ENCODE results near the gene OR14A2.
"Not testable (repeated sequence)": the region's sequence is repeated elsewhere in the genome, so short reads cannot be mapped to it uniquely, and the experiment has no call there.

The OR14A2 gene
- 0 reads per million in 2 donors for total RNA-seq

GRCh38 chr1:247748041-247748440 is at the start of gene OR14A2:
Gene OR14A2 (minus strand): TSS chr1:247748141.
- DNase-seq: no peak

GRCh38 chr1:247797518-247797917 is 49.6 kb upstream of the OR14A2 start:
- no peak for DNase-seq

GRCh38 chr1:247769603-247770002 is 21.7 kb upstream of the OR14A2 start:
- DNase-seq: no peak

- DNase-seq: no peak
Observed at GRCh38 chr1:247760456-247760855, 12.5 kb upstream of the OR14A2 start, which contains the start of gene OR1C1. Gene OR1C1 (minus strand): TSS chr1:247760556. CDS start chr1:247758406, 2,150 bp downstream.

- not testable (repeated sequence) for DNase-seq
Observed at GRCh38 chr1:247754311-247754710, 6.4 kb upstream of the OR14A2 start.

GRCh38 chr1:247749870-247750269 is 1.9 kb upstream of the OR14A2 start:
- no peak for DNase-seq

GRCh38 chr1:247747616-247748015 is 325 bp downstream of the OR14A2 start:
- DNase-seq: no peak

- DNase-seq: no peak
Observed at GRCh38 chr1:247746391-247746935, 1.5 kb downstream of the OR14A2 start.

- DNase-seq: not testable (repeated sequence)
Observed at GRCh38 chr1:247742215-247742760, 5.7 kb downstream of the OR14A2 start.

- DNase-seq: no peak
Observed at GRCh38 chr1:247741756-247742155, 6.2 kb downstream of the OR14A2 start.

- no peak for DNase-seq
Observed at GRCh38 chr1:247740721-247741120, 7.2 kb downstream of the OR14A2 start.

GRCh38 chr1:247738315-247738714 is 9.6 kb downstream of the OR14A2 start, which contains the start of gene OR14K1:
Gene OR14K1 (plus strand): TSS chr1:247738615. CDS start chr1:247738615, 0 bp downstream.
- no peak for DNase-seq

- DNase-seq: no peak
Observed at GRCh38 chr1:247721222-247721621, 26.7 kb downstream of the OR14A2 start.

GRCh38 chr1:247716546-247716945 is 31.4 kb downstream of the OR14A2 start, which contains the start of gene OR6F1:
Gene OR6F1 (minus strand): TSS chr1:247716646. CDS start chr1:247712755, 3,891 bp downstream.
- no peak for DNase-seq

GRCh38 chr1:247713753-247714152 is 34.2 kb downstream of the OR14A2 start:
- no peak for DNase-seq

GRCh38 chr1:247710681-247711080 is 37.3 kb downstream of the OR14A2 start:
- not testable (repeated sequence) for DNase-seq

- no peak for DNase-seq
Observed at GRCh38 chr1:247701338-247701737, 46.6 kb downstream of the OR14A2 start.

- DNase-seq: no peak
Observed at GRCh38 chr1:247681288-247681897, 66.5 kb downstream of the OR14A2 start.

- DNase-seq: no peak
Observed at GRCh38 chr1:247680171-247680570, 67.8 kb downstream of the OR14A2 start.

- no peak for DNase-seq
Observed at GRCh38 chr1:247679639-247680038, 68.3 kb downstream of the OR14A2 start, which contains the start of gene OR13G1. Gene OR13G1 (minus strand): TSS chr1:247679739. CDS start chr1:247673041, 6,698 bp downstream.

All from T-helper 9 cell (primary cell).